Measurements from ENCODE around the gene TLR2.

The TLR2 gene, protein sequence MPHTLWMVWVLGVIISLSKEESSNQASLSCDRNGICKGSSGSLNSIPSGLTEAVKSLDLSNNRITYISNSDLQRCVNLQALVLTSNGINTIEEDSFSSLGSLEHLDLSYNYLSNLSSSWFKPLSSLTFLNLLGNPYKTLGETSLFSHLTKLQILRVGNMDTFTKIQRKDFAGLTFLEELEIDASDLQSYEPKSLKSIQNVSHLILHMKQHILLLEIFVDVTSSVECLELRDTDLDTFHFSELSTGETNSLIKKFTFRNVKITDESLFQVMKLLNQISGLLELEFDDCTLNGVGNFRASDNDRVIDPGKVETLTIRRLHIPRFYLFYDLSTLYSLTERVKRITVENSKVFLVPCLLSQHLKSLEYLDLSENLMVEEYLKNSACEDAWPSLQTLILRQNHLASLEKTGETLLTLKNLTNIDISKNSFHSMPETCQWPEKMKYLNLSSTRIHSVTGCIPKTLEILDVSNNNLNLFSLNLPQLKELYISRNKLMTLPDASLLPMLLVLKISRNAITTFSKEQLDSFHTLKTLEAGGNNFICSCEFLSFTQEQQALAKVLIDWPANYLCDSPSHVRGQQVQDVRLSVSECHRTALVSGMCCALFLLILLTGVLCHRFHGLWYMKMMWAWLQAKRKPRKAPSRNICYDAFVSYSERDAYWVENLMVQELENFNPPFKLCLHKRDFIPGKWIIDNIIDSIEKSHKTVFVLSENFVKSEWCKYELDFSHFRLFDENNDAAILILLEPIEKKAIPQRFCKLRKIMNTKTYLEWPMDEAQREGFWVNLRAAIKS

GRCh38 chr4:153684182-153684970 is at the start of gene TLR2:
Gene TLR2, plus strand, starts transcription at chr4:153684280. Its CDS starts 18,628 bp downstream, at chr4:153702908.
- DNase-seq: peak; percentile 64 to 81

DNA sequence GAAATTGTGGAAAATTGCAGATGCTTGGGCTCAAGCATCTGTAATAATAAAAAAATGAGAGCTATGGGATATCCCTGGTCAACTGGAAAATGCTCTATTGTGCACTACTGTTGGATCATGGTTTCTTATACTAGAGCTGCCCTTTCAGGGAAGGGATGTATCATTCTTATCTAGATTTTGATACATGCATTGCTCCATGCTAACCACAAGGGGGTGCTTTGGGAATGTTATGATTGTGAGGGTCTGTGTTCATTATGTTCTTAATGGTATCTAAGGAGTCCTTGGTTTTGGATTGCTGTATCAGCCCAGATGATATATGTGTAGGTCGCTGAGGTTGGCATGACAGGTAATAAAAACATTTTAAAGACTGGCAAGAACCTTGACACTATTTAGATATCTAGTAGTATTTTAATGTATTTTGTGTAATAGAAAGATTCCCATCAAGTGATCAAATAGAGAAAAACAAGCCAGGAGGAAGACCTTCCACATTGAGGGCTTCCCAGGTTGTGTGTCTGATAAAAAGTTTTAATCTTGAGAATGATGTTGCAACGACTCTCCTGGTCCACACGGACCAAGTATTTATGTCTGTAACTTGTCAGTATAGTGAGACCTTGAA is 49.2 kb upstream of the TLR2 start:
- DNase-seq: no peak

GRCh38 chr4:153635846-153636245 is 48.2 kb upstream of the TLR2 start:
- no peak for DNase-seq

DNA sequence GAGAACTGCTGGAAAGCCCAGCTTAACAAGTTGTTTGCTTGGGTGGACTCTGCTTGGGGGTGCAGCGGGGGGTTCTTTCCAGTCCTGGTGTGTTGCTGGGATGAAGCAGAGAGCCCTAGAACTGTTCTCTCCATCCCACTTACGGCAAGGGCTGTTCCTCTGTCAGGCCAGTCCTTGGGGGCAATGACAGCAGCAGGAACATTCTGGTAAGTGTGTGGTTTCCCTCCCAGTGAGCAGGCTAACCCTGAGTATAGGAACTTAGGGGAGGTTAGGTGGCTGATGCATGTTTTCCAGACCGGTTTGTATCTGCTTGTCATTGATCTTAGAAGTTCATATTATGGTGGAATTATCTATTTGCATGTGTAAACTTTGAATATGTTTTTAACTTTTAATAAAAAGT is 46.9 kb upstream of the TLR2 start:
- DNase-seq: no peak

- DNase-seq: no peak
These were observed 46.1 kb upstream of the TLR2 start for GRCh38 chr4:153638011-153638410.

GRCh38 chr4:153638999-153639398 is 45.1 kb upstream of the TLR2 start:
- DNase-seq: no peak

GRCh38 chr4:153639833-153640802 is 44.0 kb upstream of the TLR2 start:
- no peak for DNase-seq

DNA sequence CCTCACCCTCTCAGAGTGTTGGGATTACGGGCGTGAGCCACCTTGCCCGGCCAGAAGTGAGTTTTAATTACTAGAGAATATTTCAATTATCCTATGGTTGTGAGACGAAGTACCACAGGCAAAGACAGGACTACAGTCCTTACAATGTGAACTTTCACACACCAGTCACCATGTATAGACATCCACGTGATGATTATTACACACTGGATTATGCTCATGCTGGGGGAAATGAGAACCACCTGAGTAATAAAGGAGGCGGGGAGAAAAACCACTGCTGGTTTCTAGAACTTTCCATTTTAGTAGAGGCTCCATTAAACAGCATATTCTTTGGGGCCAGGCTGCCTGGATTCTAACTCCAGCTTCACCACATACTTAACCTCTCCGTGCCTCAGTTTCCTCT is 42.5 kb upstream of the TLR2 start:
- no peak for DNase-seq

DNA sequence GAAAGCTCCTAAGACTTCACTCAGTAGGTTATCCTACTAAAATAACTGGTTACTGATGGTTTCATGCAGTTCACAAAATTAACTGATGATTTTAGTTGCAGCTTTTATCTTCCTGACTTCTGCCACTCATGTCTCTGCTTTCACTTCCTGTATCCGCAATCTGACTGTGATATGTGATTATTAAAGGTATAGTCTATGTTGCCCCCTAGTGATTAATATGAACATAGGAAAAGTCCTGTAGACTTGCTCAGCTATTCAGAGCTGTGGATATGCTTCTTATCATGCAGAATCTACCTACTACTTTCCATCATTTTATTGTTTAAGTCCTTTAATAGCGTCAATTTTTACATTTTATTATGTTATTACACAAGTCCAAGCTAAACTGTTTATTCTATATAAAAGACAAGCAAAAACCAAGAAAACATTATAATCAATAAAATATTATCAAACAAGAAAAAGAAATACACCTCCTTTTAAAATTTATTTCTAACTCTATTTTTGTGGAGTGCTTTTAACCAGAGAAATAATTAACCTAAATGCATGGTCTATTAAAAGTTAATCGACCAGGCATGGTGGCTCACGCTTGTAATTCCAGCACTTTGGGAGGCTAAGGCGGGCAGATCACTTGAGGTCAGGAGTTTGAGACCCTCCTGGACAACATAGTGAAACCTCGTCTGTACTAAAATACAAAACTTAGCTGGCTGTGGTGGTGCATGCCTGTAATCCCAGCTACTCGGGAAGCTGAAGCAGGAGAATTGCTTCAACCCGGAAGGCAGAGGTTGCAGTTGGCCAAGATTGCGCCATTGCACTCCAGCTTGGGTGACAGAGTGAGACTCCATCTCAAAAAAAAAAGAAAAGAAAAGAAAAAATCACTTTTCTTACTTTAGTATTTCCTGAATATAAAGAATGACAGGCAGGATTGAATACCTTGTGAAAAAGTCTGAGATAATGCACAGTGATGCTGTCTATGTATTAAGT is 40.4 kb upstream of the TLR2 start:
- DNase-seq: peak in 1 of 2 donors; percentile 65

DNA sequence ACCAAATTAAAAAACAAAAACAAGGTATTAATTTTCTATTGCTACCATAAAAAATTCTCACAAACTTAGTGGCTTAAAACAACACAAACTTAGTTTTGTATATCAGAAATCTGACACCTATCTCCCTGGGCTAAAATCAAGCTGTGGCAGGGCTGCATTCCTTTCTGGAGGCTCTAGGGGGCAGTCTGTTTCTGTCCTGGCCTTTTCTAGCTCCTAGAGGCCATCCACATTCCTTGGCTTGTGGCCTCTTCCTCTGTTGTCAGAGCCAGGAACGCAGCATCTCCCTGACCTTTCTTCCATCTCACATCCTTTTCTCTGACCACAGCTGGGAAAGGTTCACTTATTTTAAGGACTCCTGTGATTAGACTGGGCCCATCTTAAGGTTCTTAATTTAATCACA is 38.9 kb upstream of the TLR2 start:
- no peak for DNase-seq

DNA sequence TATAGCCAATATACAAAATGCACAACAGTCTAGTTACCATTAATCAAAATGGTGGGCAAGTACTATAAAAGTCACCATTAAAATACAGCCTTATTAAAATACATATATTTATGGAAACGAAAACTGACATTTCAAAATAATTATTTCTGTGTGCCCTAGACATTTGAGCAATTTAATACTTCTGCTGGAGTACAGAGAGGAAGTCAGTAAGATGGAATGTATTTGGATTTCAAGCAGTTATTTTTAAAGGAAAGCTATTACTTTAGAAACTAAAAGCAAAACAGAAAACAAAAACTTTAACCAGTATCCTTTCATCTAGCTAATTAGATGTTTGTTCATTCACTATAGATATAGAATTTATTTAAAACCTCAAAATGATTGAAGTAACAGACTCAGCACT is 37.8 kb upstream of the TLR2 start:
- no peak for DNase-seq

- no peak for DNase-seq
These were observed 37.1 kb upstream of the TLR2 start for GRCh38 chr4:153646978-153647377.

DNA sequence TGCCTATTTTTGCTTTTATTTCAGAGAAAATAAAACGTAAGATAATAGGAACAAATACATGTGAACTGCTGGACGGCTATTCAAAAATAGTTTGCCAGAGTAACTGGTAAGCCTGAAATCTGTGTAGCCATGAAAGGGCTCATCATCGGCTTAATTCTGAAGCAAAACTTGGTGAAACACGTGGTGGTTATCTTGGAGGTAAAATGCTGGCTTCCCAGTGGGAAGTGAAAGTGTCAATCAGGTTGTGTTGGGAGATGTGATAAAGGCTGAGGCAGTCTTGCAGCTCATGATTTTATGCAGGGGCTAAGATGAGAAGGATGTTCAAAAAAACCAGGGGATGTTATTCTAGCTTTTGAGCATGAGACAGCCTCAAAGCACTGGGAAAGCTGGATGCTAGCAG is 36.1 kb upstream of the TLR2 start:
- no peak for DNase-seq

GRCh38 chr4:153649572-153649991 is 34.5 kb upstream of the TLR2 start:
- no peak for DNase-seq

DNA sequence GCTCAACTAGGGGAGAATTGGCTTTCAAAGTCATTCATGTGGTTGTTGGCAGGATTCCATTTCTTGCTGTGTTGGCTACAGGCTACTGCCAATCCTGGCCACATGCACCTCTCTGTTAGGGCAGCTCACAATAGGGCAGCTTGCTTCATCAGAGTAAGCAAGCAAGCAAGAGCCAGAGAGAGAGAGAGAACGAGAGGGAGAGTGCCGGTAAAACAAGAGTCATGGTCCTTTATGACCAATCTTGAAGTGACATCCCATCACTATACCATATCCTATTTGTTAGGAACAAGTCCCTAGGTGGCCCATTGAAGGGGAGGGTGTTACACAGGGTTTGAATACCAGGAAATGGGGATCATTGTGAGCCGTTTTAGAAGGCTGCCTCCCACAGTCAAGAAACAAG is 33.0 kb upstream of the TLR2 start:
- DNase-seq: no peak

GRCh38 chr4:153651587-153651986 is 32.5 kb upstream of the TLR2 start:
- peak; percentile 44 to 80 for DNase-seq

GRCh38 chr4:153652051-153652784 is 31.9 kb upstream of the TLR2 start:
- peak in 1 of 2 donors; percentile 69 for DNase-seq

- DNase-seq: no peak
These were observed 29.0 kb upstream of the TLR2 start for GRCh38 chr4:153655002-153655541.

- peak in 1 of 2 donors; percentile 56 for DNase-seq
These were observed 28.2 kb upstream of the TLR2 start for GRCh38 chr4:153655928-153656327.

All from CD4-positive, alpha-beta T cell treated with Interleukin-1 beta for 1 hour (primary cell).